ENCODE data around the gene NTSR2.
"Not testable (repeated sequence)": the region's sequence is repeated elsewhere in the genome, so short reads cannot be mapped to it uniquely, and the experiment has no call there.

NTSR2 gene

GRCh38 chr2:11667866-11668637 lies 1.9 kb downstream of the NTSR2 start:
- Histone ChIP-seq H3K27me3 (ENCODE audit: control insufficient read depth in 1 of 2, insufficient read depth in 2 of 2, low read length in 2 of 2) (peaks cover 9 to 10% of the 10 kb centered on the region in 2 donors), H3K4me3 (ENCODE audit: low read depth in 1 of 2, low read length in 2 of 2) (no peak overlapping the region), H3K27ac (ENCODE audit: low read depth, low read length) (no peak overlapping the region), H3K9ac (ENCODE audit: low read depth in 1 of 2, low read length in 2 of 2) (no peak overlapping the region), H3K4me1 (ENCODE audit: control insufficient read depth in 1 of 2, insufficient read depth in 2 of 2, low read length in 2 of 2) (no peaks in the 10 kb centered on the region), H3K36me3 (ENCODE audit: control insufficient read depth in 1 of 2, insufficient read depth in 2 of 2, low read length in 2 of 2) (no peaks in the 10 kb centered on the region), H3K9me3 (ENCODE audit: control insufficient read depth in 1 of 2, low read length in 2 of 2) (no peaks in the 10 kb centered on the region)

GRCh38 chr2:11667194-11667593 lies 2.8 kb downstream of the NTSR2 start:
- Histone ChIP-seq H3K9me3 (ENCODE audit: control insufficient read depth in 1 of 2, low read length in 2 of 2) (no peaks in the 10 kb centered on the region), H3K4me1 (ENCODE audit: control insufficient read depth in 1 of 2, insufficient read depth in 2 of 2, low read length in 2 of 2) (no peaks in the 10 kb centered on the region), H3K4me3 (ENCODE audit: low read depth in 1 of 2, low read length in 2 of 2) (no peak overlapping the region), H3K27ac (ENCODE audit: low read depth, low read length) (no peak overlapping the region), H3K9ac (ENCODE audit: low read depth in 1 of 2, low read length in 2 of 2) (no peak overlapping the region), H3K36me3 (ENCODE audit: control insufficient read depth in 1 of 2, insufficient read depth in 2 of 2, low read length in 2 of 2) (no peaks in the 10 kb centered on the region), H3K27me3 (ENCODE audit: control insufficient read depth in 1 of 2, insufficient read depth in 2 of 2, low read length in 2 of 2) (peaks cover 9 to 10% of the 10 kb centered on the region in 2 donors)

DNA sequence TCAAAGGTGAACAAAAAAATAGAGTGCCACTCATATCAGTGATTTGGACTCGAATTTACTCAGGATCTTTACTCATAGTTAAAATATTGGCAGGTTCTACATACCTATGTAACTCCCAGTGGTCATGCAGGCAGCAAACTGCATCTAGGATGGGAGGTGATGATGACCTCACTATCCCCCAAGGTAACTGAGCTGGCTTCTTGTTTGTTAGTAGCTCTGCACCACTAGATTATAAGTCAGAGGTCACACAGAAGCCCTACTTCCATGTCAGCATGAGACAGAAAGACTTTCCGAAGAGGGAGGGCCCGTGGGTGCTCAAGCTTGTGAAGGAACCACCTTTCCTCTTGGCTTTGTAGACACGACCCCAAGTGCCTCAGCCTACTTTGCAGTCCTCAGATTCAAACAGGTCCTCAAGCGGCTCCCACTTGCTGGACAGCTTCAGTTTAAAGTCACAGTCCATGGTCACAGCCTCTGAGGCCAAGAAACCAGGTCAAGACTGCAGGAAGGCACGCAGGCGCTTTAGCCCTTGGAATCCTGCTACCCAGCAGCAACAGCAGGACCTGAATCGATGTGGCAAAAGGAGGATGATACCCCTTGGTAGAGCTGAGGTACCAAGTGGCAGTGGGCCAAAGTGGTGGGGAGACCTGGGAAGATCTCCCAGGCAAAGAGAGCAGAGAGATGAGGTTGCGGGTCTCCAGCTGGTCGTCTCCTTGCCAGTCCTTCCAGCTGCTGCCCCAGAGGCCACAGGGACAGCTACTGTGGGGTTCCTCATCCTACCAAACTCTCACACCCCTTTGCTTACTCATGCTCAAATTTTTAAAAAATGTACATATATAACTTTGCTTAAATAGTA lies 4.3 kb downstream of the NTSR2 start:
- H3K36me3 ChIP-seq (ENCODE audit: control insufficient read depth in 1 of 2, insufficient read depth in 2 of 2, low read length in 2 of 2): no peaks in the 10 kb centered on the region
- no peak overlapping the region for H3K27ac ChIP-seq (ENCODE audit: low read depth, low read length)
- no peaks in the 10 kb centered on the region for H3K9me3 ChIP-seq (ENCODE audit: control insufficient read depth in 1 of 2, low read length in 2 of 2)
- no peaks in the 10 kb centered on the region for H3K4me1 ChIP-seq (ENCODE audit: control insufficient read depth in 1 of 2, insufficient read depth in 2 of 2, low read length in 2 of 2)
- peaks cover 7 to 8% of the 10 kb centered on the region in 2 donors for H3K27me3 ChIP-seq (ENCODE audit: control insufficient read depth in 1 of 2, insufficient read depth in 2 of 2, low read length in 2 of 2)
- H3K9ac ChIP-seq (ENCODE audit: low read depth in 1 of 2, low read length in 2 of 2): no peak overlapping the region
- H3K4me3 ChIP-seq (ENCODE audit: low read depth in 1 of 2, low read length in 2 of 2): no peak overlapping the region

DNA sequence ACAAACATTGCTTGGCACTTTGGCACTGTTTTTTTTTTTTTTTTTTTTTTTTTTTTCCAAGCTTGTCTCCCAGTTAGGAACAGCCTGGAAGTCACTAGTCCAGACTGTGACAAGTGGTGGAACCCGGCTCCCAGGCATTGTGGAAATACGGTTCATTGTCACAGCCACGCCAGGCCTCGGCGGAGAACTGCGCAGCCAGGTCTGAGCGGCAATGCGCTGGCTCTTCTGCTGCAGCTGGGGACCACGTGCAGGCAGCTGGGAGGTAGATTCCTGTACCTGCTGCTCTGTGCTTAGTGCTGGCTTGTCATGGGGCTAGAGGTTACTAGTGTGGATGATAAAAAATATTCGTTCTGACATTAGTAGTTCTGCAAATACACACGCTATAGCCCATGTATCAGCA lies 5.0 kb downstream of the NTSR2 start:
- Histone ChIP-seq H3K36me3 (ENCODE audit: control insufficient read depth in 1 of 2, insufficient read depth in 2 of 2, low read length in 2 of 2) (no peaks in the 10 kb centered on the region), H3K4me1 (ENCODE audit: control insufficient read depth in 1 of 2, insufficient read depth in 2 of 2, low read length in 2 of 2) (no peaks in the 10 kb centered on the region), H3K27ac (ENCODE audit: low read depth, low read length) (no peak overlapping the region), H3K9me3 (ENCODE audit: control insufficient read depth in 1 of 2, low read length in 2 of 2) (no peaks in the 10 kb centered on the region), H3K9ac (ENCODE audit: low read depth in 1 of 2, low read length in 2 of 2) (no peak overlapping the region), H3K27me3 (ENCODE audit: control insufficient read depth in 1 of 2, insufficient read depth in 2 of 2, low read length in 2 of 2) (peaks cover under 1 to 1% of the 10 kb centered on the region in 2 donors), H3K4me3 (ENCODE audit: low read depth in 1 of 2, low read length in 2 of 2) (no peak overlapping the region)

GRCh38 chr2:11663427-11663826 lies 6.6 kb downstream of the NTSR2 start:
- no peak overlapping the region for H3K4me3 ChIP-seq (ENCODE audit: low read depth in 1 of 2, low read length in 2 of 2)
- no peaks in the 10 kb centered on the region for H3K36me3 ChIP-seq (ENCODE audit: control insufficient read depth in 1 of 2, insufficient read depth in 2 of 2, low read length in 2 of 2)
- H3K9me3 ChIP-seq (ENCODE audit: control insufficient read depth in 1 of 2, low read length in 2 of 2): no peaks in the 10 kb centered on the region
- H3K9ac ChIP-seq (ENCODE audit: low read depth in 1 of 2, low read length in 2 of 2): no peak overlapping the region
- no peaks in the 10 kb centered on the region for H3K27me3 ChIP-seq (ENCODE audit: control insufficient read depth in 1 of 2, insufficient read depth in 2 of 2, low read length in 2 of 2)
- no peaks in the 10 kb centered on the region for H3K4me1 ChIP-seq (ENCODE audit: control insufficient read depth in 1 of 2, insufficient read depth in 2 of 2, low read length in 2 of 2)
- no peak overlapping the region for H3K27ac ChIP-seq (ENCODE audit: low read depth, low read length)

DNA sequence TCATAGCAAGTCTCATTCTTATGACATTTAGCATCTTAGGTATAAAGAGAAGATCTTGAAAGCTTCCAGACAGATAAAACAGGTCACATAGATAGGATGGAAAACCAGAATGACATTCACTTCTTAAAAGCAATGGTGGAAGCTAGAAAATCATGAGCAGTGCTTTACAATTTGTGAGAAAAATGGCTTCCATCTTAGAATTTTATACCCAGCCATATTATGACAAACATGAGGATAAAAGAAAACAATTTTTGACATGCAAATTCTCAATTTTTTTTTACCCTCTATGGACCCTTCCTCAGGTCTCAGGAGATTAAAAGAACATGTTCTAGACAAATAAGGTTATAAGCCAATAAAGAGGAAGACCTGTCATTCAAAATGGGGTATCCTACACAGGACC lies 7.1 kb downstream of the NTSR2 start:
- no peaks in the 10 kb centered on the region for H3K36me3 ChIP-seq (ENCODE audit: control insufficient read depth in 1 of 2, insufficient read depth in 2 of 2, low read length in 2 of 2)
- H3K27ac ChIP-seq (ENCODE audit: low read depth, low read length): no peak overlapping the region
- H3K27me3 ChIP-seq (ENCODE audit: control insufficient read depth in 1 of 2, insufficient read depth in 2 of 2, low read length in 2 of 2): peaks cover 0 to 2% of the 10 kb centered on the region in 2 donors
- no peaks in the 10 kb centered on the region for H3K4me1 ChIP-seq (ENCODE audit: control insufficient read depth in 1 of 2, insufficient read depth in 2 of 2, low read length in 2 of 2)
- no peak overlapping the region for H3K4me3 ChIP-seq (ENCODE audit: low read depth in 1 of 2, low read length in 2 of 2)
- no peak overlapping the region for H3K9ac ChIP-seq (ENCODE audit: low read depth in 1 of 2, low read length in 2 of 2)
- H3K9me3 ChIP-seq (ENCODE audit: control insufficient read depth in 1 of 2, low read length in 2 of 2): no peaks in the 10 kb centered on the region

DNA sequence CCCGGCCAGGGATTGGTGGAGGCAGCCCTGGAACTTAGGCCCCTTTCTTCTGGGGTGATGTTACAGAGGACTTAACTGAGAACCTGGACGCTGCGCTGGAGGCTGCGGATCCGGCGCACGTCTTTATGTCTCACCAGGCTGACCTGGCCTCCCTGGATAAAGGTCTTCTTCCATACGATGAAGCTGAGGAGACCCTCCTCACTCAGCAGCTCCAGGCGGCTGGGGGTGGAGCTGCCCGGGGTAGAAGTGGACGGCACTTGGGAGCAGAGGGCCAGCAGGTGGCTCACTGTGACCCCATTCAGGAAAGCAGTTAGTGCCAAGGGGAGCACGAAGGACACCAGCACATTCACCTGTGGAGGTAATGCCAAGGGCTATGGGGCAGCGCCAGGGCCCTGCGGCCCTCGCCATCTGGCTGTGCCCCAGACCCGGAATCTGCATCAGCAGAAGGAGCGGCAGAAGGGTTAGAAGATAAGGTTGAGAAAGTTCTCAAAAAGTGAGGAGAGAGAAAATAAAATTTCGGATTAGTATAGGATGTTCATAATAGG lies 8.0 kb downstream of the NTSR2 start:
- Histone ChIP-seq H3K27ac (ENCODE audit: low read depth, low read length) (no peak overlapping the region), H3K9me3 (ENCODE audit: control insufficient read depth in 1 of 2, low read length in 2 of 2) (no peaks in the 10 kb centered on the region), H3K36me3 (ENCODE audit: control insufficient read depth in 1 of 2, insufficient read depth in 2 of 2, low read length in 2 of 2) (no peaks in the 10 kb centered on the region), H3K4me3 (ENCODE audit: low read depth in 1 of 2, low read length in 2 of 2) (no peak overlapping the region), H3K4me1 (ENCODE audit: control insufficient read depth in 1 of 2, insufficient read depth in 2 of 2, low read length in 2 of 2) (no peaks in the 10 kb centered on the region), H3K27me3 (ENCODE audit: control insufficient read depth in 1 of 2, insufficient read depth in 2 of 2, low read length in 2 of 2) (peaks cover 0 to 5% of the 10 kb centered on the region in 2 donors), H3K9ac (ENCODE audit: low read depth in 1 of 2, low read length in 2 of 2) (no peak overlapping the region)

GRCh38 chr2:11660396-11660795 lies 9.6 kb downstream of the NTSR2 start:
- not testable (repeated sequence) for H3K36me3 ChIP-seq (ENCODE audit: control insufficient read depth in 1 of 2, insufficient read depth in 2 of 2, low read length in 2 of 2); H3K9ac ChIP-seq (ENCODE audit: low read depth in 1 of 2, low read length in 2 of 2); H3K4me3 ChIP-seq (ENCODE audit: low read depth in 1 of 2, low read length in 2 of 2); H3K9me3 ChIP-seq (ENCODE audit: control insufficient read depth in 1 of 2, low read length in 2 of 2); H3K27me3 ChIP-seq (ENCODE audit: control insufficient read depth in 1 of 2, insufficient read depth in 2 of 2, low read length in 2 of 2); H3K4me1 ChIP-seq (ENCODE audit: control insufficient read depth in 1 of 2, insufficient read depth in 2 of 2, low read length in 2 of 2); H3K27ac ChIP-seq (ENCODE audit: low read depth, low read length)

- Histone ChIP-seq H3K27ac (ENCODE audit: low read depth, low read length) (no peak overlapping the region), H3K36me3 (ENCODE audit: control insufficient read depth in 1 of 2, insufficient read depth in 2 of 2, low read length in 2 of 2) (no peaks in the 10 kb centered on the region), H3K9ac (ENCODE audit: low read depth in 1 of 2, low read length in 2 of 2) (no peak overlapping the region), H3K9me3 (ENCODE audit: control insufficient read depth in 1 of 2, low read length in 2 of 2) (no peaks in the 10 kb centered on the region), H3K4me1 (ENCODE audit: control insufficient read depth in 1 of 2, insufficient read depth in 2 of 2, low read length in 2 of 2) (no peaks in the 10 kb centered on the region), H3K4me3 (ENCODE audit: low read depth in 1 of 2, low read length in 2 of 2) (no peak overlapping the region), H3K27me3 (ENCODE audit: control insufficient read depth in 1 of 2, insufficient read depth in 2 of 2, low read length in 2 of 2) (peaks cover 0 to 5% of the 10 kb centered on the region in 2 donors)
Measured at GRCh38 chr2:11659851-11660250, 10.1 kb downstream of the NTSR2 start.

- H3K36me3 ChIP-seq (ENCODE audit: control insufficient read depth in 1 of 2, insufficient read depth in 2 of 2, low read length in 2 of 2): no peaks in the 10 kb centered on the region
- H3K4me1 ChIP-seq (ENCODE audit: control insufficient read depth in 1 of 2, insufficient read depth in 2 of 2, low read length in 2 of 2): no peaks in the 10 kb centered on the region
- no peak overlapping the region for H3K27ac ChIP-seq (ENCODE audit: low read depth, low read length)
- H3K4me3 ChIP-seq (ENCODE audit: low read depth in 1 of 2, low read length in 2 of 2): no peak overlapping the region
- peaks cover 0 to 5% of the 10 kb centered on the region in 2 donors for H3K27me3 ChIP-seq (ENCODE audit: control insufficient read depth in 1 of 2, insufficient read depth in 2 of 2, low read length in 2 of 2)
- H3K9ac ChIP-seq (ENCODE audit: low read depth in 1 of 2, low read length in 2 of 2): no peak overlapping the region
- no peaks in the 10 kb centered on the region for H3K9me3 ChIP-seq (ENCODE audit: control insufficient read depth in 1 of 2, low read length in 2 of 2)
Measured at GRCh38 chr2:11659115-11659475, 10.9 kb downstream of the NTSR2 start.

All from duodenal mucosa (tissue), 2 donors.